ES-I3 (cell line): ENCODE results near the gene ERVK3-1.
A peak's percentile ranks its signal among the peaks of the same experiment; 100 is the strongest.
"Not testable (repeated sequence)": the region's sequence is repeated elsewhere in the genome, so short reads cannot be mapped to it uniquely, and the experiment has no call there.

ENCODE experiments used
- H3K36me3 ChIP-seq: 2 replicates; pipeline ENCODE4 v1.6.1; 2013; ENCODE audit warnings: mild to moderate bottlenecking, low read length, control low read depth, moderate library complexity; ENCODE audit not compliant: insufficient read depth
- H3K4me1 ChIP-seq: 2 replicates; pipeline ENCODE4 v1.6.1; 2013; ENCODE audit warnings: mild to moderate bottlenecking, control low read depth, low read length; ENCODE audit not compliant: insufficient read depth
- H3K9ac ChIP-seq: 2 replicates; pipeline ENCODE4 v1.6.1; 2013; ENCODE audit warnings: low read depth, mild to moderate bottlenecking, low read length, moderate library complexity
- H3K9me3 ChIP-seq: 2 replicates; pipeline ENCODE4 v1.6.1; 2013; ENCODE audit warnings: mild to moderate bottlenecking, low read length, moderate library complexity; ENCODE audit not compliant: control insufficient read depth, insufficient read depth

Gene ERVK3-1

DNA sequence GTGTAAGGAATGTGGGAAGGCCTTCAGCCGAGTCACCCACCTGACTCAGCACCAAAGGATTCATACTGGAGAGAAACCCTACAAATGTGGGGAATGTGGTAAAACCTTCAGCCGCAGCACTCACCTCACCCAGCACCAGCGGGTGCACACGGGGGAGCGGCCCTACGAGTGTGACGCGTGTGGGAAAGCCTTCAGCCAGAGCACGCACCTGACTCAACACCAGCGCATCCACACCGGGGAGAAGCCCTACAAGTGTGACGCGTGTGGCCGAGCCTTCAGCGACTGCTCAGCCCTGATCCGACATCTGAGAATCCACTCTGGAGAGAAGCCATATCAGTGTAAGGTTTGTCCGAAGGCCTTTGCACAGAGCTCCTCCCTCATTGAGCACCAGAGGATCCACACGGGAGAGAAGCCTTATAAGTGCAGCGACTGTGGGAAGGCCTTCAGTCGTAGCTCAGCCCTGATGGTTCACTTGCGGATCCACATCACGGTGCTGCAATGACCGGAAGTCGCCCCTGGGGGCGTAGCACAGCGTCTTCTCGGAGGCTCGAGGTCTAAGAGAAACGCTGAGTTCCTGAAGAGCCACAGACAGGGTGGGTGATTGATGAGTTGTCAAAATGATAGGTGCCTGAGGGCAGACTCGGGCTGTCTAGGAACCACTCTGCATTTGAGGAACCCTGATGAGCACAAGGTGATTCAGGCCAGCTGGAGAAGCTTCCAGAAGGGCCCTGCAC lies 33.8 kb downstream of the ERVK3-1 start:
- H3K9ac ChIP-seq, result no peak overlapping the region
- no peaks in the 10 kb centered on the region for H3K4me1 ChIP-seq
- H3K36me3 ChIP-seq, result no peaks in the 10 kb centered on the region
- H3K9me3 ChIP-seq, result peaks cover 3% of the 10 kb centered on the region; the same call in 1 of the 2 replicates

DNA sequence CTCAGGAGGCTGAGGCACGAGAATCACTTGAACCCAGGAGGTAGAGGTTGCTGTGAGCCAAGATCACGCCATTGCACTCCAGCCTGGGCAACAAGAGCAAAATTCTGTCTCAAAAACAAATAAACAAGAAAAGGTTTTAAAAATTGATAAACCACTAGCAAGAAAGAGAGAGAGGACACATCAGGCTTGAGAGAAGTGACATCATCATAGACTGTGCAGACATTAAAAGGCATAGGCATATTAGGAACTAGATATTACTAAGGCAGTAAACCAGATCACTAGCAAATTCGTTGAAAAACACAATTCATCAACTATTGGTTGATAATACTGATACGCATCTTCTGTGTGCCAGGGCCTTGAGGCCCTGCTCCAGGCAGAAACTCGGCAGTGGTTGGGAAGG lies 40.4 kb downstream of the ERVK3-1 start:
- no peak overlapping the region for H3K9ac ChIP-seq
- H3K9me3 ChIP-seq, result no peaks in the 10 kb centered on the region
- no peaks in the 10 kb centered on the region for H3K4me1 ChIP-seq
- 0 out of 2 replicates have a peak, but pooled peaks cover 3% of the 10 kb centered on the region for H3K36me3 ChIP-seq

DNA sequence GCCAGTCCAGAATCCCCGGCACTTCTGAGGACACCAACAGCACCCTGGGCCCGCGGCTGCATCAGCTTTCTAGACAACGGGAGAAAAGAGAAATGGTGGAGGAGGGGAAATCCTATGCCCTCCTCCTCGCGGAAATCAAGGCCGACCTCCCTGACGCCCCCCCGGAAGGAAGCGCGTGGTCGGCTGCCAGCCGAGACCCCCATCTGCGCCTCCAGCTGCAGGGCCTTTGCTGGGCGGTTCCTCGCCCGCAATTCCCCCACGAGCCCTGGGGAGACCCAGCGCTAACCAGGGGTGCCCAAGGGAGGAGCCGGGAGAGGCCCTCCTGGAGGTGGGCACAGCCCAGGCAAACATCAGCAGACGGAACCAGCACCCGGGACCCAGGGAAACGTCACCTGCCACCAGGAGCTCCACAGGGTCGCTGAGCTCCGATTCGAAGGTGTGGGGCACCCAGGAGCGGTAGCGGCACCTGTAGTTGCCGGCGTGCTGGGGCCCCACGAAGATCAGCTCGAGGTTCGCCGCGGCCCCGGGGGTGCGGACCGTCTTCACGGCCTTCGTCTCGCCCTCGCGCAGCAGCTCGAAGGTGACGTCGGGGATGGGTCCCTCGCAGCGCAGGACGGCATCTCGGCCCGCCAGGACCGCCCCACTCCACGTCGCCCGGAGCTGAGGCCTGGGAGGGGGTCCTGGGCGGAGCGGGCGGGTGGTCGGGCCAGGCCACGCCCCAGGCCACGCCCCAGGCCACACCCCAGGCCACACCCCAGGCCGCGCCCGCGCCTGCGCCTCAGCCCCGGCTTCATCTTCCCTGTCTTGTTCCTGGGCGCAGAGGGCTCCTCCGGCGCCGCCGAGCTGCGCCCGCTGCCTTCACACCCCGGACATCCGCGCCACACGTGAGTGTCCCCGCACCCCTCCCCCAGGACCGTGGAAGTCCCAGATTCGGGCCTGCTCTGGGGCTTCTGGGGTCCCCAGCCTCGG lies 42.1 kb downstream of the ERVK3-1 start:
- no peaks in the 10 kb centered on the region for H3K4me1 ChIP-seq
- H3K36me3 ChIP-seq, result 0 out of 2 replicates have a peak, but pooled peaks cover 3% of the 10 kb centered on the region
- no peaks in the 10 kb centered on the region for H3K9me3 ChIP-seq
- H3K9ac ChIP-seq, result peak overlapping the region; percentile 99

DNA sequence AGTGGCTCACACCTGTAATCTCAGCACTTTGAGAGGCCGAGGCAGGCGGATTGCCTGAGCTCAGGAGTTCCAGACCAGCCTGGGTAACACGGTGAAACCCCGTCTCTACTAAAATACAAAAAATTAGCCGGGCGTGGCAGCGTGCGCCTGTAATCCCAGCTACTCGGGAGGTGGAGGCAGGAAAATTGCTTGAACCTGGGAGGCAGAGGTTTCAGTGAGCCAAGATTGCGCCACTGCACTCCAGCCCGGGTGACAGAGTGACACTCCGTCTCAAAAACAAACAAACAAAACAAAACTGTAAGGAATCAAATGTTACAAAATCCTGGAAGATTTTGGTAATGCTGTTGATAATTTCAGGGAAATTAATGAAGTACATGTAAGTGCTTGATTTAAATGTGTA lies 42.9 kb downstream of the ERVK3-1 start:
- not testable (repeated sequence) for H3K9me3 ChIP-seq, H3K4me1 ChIP-seq, H3K36me3 ChIP-seq
- H3K9ac ChIP-seq, result peak overlapping the region; percentile 99

DNA sequence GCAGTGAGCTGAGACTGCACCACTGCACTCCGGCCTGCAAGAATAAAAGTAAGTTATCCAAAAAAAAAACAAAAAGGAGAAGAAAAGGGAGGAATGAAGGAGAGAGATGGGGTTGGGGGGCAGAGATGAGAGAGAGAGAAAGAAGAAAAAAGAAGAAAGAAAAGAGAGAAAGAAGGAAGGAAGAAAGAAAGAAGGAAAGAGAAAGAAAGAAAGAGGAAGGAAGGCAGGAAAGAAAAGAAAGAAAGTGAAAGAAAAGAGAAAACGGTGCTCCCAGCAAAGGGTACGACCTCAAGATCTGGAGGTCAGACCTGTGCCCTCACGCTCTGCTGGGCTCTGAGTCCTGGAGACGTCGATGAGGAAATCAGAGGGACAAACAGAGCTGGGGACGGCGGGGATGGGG lies 44.4 kb downstream of the ERVK3-1 start:
- Histone ChIP-seq H3K36me3 (0 out of 2 replicates have a peak, but pooled peaks cover 3% of the 10 kb centered on the region), H3K4me1 (no peaks in the 10 kb centered on the region)

DNA sequence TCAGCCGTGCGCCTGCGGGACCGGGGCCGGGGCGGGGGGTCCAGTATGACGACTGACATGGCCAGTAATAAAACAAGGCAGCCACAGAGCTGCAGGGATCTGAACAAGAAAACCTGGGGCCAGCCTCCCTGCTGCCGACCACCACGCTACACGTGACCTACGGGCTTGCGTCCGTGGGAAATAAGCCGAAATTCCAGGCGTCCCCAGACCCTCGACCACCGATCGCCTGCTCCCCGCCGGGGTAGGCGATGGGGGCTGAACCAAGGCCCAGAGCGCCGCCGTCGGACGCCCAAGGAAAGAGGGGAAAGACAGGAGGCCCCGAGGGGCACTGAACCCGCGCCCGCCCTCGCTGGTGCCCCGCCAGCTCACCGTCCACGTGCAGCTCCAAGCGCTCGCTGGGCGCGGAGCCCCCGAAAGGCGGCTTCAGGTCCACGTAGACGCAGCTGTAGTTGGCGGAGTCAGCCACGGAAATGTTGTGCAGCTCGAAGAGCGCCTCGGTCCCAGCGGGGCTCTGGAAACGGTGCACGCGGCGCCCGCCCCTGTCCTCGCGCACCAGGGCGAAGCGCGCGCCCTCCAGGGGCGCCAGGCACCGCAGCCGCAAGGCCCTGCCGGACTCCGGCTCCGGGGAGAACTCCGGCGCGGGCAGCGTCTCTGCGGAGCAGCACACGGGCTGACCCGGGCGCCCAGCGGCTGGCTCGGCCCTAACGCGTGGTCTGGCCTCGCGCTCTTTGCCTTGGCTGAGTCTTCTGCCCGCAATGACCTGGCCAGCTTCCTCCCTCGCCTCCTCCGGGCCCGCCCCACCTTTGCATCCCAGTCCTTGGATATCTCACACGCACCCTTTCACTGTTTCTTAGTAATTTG lies 45.1 kb downstream of the ERVK3-1 start:
- H3K9me3 ChIP-seq, result no peaks in the 10 kb centered on the region
- 0 out of 2 replicates have a peak, but pooled peaks cover 3% of the 10 kb centered on the region for H3K36me3 ChIP-seq
- no peaks in the 10 kb centered on the region for H3K4me1 ChIP-seq
- H3K9ac ChIP-seq, result no peak overlapping the region

More for the DNA sequence above, 44.4 kb downstream of the ERVK3-1 start:
- Histone ChIP-seq H3K9me3 (no peaks in the 10 kb centered on the region), H3K9ac (no peak overlapping the region)

DNA sequence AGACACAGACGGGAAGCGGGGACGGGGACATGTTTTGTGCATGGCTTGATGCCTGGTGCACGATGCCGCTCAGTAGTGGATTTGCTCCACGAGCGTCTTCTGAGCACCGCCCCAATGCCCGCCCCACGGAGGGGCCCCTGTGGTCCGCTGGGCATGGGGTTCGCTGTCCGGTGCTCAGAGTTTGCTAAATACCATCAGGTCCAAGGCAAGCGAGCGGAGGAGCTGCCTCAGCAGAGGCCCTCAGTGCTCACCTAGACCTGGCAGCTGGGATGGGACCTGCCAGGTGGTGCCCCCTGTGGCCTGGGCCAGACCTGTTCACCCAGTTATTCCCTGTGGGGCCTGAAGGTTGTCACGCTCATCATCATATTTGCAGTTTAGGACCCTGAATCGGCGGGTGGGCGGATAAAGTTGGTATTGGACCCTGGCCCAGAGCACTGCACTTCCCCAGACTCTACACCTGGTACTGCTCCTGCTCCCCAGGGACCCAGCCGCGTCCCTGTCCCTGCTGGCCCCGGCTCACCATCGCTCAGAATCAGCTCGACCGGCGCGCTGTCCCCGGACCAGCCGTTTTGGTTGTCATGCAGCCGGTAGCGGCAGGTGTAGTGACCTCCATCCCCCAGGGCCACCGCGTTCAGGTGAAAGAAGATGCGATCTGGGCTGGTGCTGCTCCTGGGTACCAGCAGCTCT lies 45.8 kb downstream of the ERVK3-1 start:
- Histone ChIP-seq H3K36me3 (no peaks in the 10 kb centered on the region), H3K9me3 (no peaks in the 10 kb centered on the region), H3K9ac (no peak overlapping the region), H3K4me1 (no peaks in the 10 kb centered on the region)

DNA sequence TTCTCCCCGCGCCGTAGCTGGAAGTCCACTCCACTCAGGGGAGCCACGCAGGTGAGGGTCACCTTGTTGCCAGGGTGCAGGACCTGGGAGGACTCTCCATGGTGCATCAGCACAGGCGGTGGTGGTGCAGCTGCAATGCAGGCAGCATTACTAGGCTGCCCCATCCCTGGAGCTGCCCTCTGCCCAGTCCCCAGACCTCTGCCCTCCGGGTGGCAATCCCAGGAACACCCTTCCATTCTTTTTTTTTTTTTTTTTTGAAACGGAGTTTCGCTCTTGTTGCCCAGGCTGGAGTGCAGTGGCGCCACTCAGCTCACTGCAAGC lies 46.3 kb downstream of the ERVK3-1 start:
- Histone ChIP-seq H3K4me1 (no peaks in the 10 kb centered on the region), H3K9ac (no peak overlapping the region), H3K9me3 (no peaks in the 10 kb centered on the region), H3K36me3 (no peaks in the 10 kb centered on the region)

DNA sequence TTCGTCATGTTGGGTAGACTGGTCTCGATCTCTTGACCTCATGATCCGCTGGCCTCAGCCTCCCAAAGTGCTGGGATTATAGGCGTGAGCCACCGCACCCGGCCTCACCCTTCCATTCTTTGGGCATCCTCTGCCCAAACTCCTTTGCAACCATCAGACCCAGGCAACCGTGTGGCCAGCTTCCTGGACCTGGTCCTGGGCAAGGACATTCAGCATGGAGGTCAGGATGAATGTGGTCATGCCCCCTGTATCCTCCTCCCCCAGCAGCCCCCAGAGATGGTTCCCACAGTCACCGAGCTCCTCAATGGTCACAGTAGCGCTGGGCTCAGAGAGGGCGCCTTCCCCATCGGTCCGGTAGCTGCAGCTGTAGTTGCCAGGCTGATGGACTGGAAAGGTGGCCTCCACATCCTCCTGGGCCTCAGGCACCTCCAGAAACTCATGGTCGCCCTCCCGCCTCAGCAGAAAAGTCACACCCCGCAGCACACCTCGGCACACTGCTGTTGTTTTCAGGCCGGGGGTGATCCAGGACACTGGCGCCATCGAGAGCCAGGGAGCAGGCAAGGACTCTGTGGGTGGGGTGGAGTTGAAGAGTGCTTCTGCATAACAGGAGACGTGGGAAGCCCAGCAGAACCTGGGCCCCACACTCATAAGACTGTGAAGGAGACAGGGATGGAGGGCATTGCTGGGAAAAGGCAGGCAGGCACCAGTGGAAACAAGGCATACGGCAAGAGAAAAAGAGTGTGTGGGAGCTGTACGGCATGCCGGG lies 47.0 kb downstream of the ERVK3-1 start:
- Histone ChIP-seq H3K9ac (no peak overlapping the region), H3K36me3 (no peaks in the 10 kb centered on the region), H3K4me1 (no peaks in the 10 kb centered on the region), H3K9me3 (no peaks in the 10 kb centered on the region)

DNA sequence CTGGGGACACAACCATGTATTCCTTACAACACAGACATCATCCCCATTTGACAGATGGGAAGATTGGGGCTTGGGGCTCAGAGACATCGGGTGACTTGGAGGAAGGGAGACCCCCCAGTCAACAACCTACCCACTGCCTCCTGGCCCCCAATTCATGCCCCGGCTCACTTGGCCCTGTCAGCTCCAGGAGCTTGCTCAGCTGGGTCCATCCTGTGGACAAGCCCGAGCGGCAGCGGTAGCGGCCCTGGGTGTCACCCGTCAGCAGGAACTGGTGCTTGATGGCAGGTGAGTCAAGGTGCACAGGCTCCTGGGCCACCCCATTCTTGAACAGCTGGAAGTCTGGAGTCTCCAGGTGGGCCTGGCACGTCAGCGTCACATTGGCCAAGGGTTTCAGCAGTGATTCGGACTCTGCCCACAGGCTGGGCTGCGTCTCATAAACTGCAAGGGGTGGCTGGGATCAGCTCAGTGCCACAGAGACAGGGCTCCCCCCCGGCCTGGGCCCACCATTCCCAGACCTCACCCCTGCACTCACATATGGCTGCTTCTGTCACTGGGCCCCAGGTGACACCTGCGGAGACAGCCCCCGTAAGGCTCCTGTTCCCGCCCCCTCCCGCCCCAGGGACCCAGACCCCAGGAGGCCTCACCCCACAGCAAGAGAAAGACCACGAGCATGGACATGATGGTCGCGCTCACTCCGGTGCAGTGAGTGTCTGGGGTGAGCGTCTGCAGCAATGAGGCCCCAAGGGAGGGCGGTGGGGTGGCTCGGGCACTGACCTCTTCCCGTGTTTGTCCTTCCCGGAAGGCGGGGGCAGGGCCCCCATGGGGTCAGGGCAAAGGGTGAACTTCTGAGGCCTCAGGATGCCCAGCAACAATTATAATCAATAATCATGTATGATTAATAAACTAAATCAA lies 47.8 kb downstream of the ERVK3-1 start, which contains the start of gene A1BG:
TSS of gene A1BG (minus strand) at position 733 of the 912 bp plus-strand sequence. CDS start at position 678, 55 bp downstream.
- no peaks in the 10 kb centered on the region for H3K36me3 ChIP-seq
- H3K9ac ChIP-seq, result no peak within 1 kb of the TSS
- no peaks in the 10 kb centered on the region for H3K9me3 ChIP-seq
- H3K4me1 ChIP-seq, result no peaks in the 10 kb centered on the region; the same call in 1 of the 2 replicates

DNA sequence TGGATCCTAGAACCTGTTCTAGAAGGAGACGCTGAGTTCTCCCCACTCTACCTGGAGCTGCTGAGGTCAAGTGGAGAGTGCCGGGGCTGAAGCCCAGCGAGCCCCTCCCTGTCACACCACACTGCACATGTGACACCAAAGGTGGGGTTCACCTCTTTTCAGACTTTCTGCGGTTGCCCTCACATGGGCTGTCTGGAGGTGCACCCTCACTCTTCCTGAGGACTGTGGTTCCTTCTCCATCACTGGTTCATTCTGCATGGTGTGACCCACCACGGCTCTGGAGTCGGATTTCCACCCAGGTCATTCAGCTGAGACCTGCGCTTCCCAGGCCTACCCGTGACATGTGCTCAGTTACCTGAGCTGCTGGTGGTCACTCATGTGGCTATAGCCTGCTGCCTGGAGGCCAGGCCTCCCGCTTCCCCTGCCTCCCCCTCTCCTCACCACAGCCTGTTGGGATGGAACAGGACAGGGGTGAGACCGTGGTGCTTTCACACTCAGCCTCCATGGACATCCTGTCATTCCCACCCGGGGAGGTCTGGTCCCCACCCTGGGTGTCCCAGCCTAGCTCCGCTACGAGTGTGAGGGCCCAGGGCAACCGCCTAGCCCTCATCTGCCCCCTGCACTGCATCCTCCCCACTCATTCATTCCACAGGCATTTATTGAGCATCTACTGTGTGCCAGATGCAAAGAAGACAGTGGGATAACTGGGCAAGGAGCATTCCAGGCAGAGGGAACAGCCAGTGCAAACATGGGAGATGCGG lies 48.7 kb downstream of the ERVK3-1 start:
- H3K9me3 ChIP-seq, result no peaks in the 10 kb centered on the region
- no peak overlapping the region for H3K9ac ChIP-seq
- H3K36me3 ChIP-seq, result no peaks in the 10 kb centered on the region
- no peaks in the 10 kb centered on the region; the same call in 1 of the 2 replicates for H3K4me1 ChIP-seq
